SK-N-SH treated with all-trans-retinoic acid at 6 μM for 48 hours (cell line): ENCODE measurements around the gene GPC6.

Experiments used
- ARNTL ChIP-seq: fragments of 450-650 bp; formaldehyde crosslinking; IDR thresholded peaks from 2 replicates; pipeline ENCODE4 v1.5.0; 2020; ENCODE audit warnings: low read depth, mild to moderate bottlenecking, moderate library complexity, borderline replicate concordance
- BACH2 ChIP-seq: fragments of 250-450 bp; sonication (Bioruptor Pico); IDR thresholded peaks from 2 replicates; pipeline ENCODE4 v1.9.0; 2021; ENCODE audit warnings: mild to moderate bottlenecking, borderline replicate concordance
- CREB5 ChIP-seq: fragments of 250-450 bp; sonication (Bioruptor Pico); IDR thresholded peaks from 2 replicates; pipeline ENCODE4 v1.5.1; 2020; ENCODE audit warnings: low read depth, mild to moderate bottlenecking, moderate library complexity
- CSDC2 ChIP-seq: fragments of 250-450 bp; sonication (Bioruptor Pico); IDR thresholded peaks from 2 replicates; pipeline ENCODE4 v1.5.0; 2020; ENCODE audit warnings: mild to moderate bottlenecking, moderate library complexity
- ISL1 ChIP-seq: fragments of 250-450 bp; sonication (Bioruptor Pico); IDR thresholded peaks from 2 replicates; pipeline ENCODE4 v2.1.2; 2022; ENCODE audit warnings: mild to moderate bottlenecking, moderate library complexity
- PPARA ChIP-seq: fragments of 250-450 bp; sonication (Bioruptor Pico); IDR thresholded peaks from 2 replicates; pipeline ENCODE4 v1.5.0; 2020; ENCODE audit warnings: mild to moderate bottlenecking, borderline replicate concordance
- RARB ChIP-seq: fragments of 250-450 bp; sonication (Bioruptor Pico); IDR thresholded peaks from 2 replicates; pipeline ENCODE4 v1.8.0; 2021; ENCODE audit warnings: mild to moderate bottlenecking, moderate library complexity
- TSHZ2 ChIP-seq: fragments of 250-450 bp; sonication (Bioruptor Pico); IDR thresholded peaks from 2 replicates; pipeline ENCODE4 v1.5.0; 2020; ENCODE audit warnings: mild to moderate bottlenecking, moderate library complexity
- ZC3H10 ChIP-seq: fragments of 250-450 bp; sonication (Bioruptor Pico); IDR thresholded peaks from 2 replicates; pipeline ENCODE4 v1.5.1; 2021; ENCODE audit warnings: mild to moderate bottlenecking, moderate library complexity
- ZFP3 ChIP-seq: fragments of 250-450 bp; sonication (Bioruptor Pico); IDR thresholded peaks from 2 replicates; pipeline ENCODE4 v1.5.0; 2020; ENCODE audit warnings: mild to moderate bottlenecking, moderate library complexity
- ZFP30 ChIP-seq: fragments of 450-650 bp; formaldehyde crosslinking; IDR thresholded peaks from 2 replicates; pipeline ENCODE4 v1.5.0; 2022; ENCODE audit warnings: mild to moderate bottlenecking, moderate library complexity
- ZNF8 ChIP-seq: fragments of 450-650 bp; formaldehyde crosslinking; IDR thresholded peaks from 2 replicates; pipeline ENCODE4 v1.5.0; 2020; ENCODE audit warnings: mild to moderate bottlenecking, moderate library complexity
- TF ChIP-seq, protein P1 (sequence below): fragments of 250-450 bp; sonication (Bioruptor Pico); IDR thresholded peaks from 2 replicates; pipeline ENCODE4 v1.8.0; 2020; ENCODE audit warnings: mild to moderate bottlenecking, moderate library complexity, borderline replicate concordance
- TF ChIP-seq, protein P2 (sequence below): fragments of 250-450 bp; sonication (Bioruptor Pico); IDR thresholded peaks from 2 replicates; pipeline ENCODE4 v1.8.0; 2021; ENCODE audit warnings: low read depth, mild to moderate bottlenecking, moderate library complexity, borderline replicate concordance

DNA sequence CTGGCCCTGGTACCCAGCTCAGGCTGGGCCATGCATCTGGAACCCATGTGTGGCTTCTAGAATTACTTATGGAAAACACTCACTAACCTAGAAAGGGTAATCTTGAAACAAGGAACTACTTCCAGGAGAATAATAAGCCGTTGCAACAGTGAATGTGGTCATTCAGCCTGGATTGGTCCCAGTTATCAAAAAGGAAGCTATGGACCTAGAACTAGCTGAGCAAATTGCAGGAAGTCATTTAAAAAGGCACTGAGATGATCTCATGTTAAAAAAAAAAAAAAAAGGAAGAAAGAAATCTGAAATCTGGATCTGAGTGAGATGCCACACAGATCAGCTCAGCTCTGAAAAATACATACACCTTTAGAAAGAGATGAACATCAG, 1193.3 kb downstream of the GPC6 start:
- TF ChIP-seq ZFP3 (CRISPR knock-in tag): no peak
- no peak for TF ChIP-seq CSDC2 (CRISPR knock-in tag)
- TF ChIP-seq PPARA (CRISPR knock-in tag): no peak
- TF ChIP-seq ZFP30: no peak
- TF ChIP-seq ARNTL (CRISPR knock-in tag): no peak
- no peak for TF ChIP-seq CREB5 (CRISPR knock-in tag)
- TF ChIP-seq, protein P1, sequence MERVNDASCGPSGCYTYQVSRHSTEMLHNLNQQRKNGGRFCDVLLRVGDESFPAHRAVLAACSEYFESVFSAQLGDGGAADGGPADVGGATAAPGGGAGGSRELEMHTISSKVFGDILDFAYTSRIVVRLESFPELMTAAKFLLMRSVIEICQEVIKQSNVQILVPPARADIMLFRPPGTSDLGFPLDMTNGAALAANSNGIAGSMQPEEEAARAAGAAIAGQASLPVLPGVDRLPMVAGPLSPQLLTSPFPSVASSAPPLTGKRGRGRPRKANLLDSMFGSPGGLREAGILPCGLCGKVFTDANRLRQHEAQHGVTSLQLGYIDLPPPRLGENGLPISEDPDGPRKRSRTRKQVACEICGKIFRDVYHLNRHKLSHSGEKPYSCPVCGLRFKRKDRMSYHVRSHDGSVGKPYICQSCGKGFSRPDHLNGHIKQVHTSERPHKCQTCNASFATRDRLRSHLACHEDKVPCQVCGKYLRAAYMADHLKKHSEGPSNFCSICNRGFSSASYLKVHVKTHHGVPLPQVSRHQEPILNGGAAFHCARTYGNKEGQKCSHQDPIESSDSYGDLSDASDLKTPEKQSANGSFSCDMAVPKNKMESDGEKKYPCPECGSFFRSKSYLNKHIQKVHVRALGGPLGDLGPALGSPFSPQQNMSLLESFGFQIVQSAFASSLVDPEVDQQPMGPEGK (CRISPR knock-in tag): no peak
- no peak for TF ChIP-seq ZC3H10
- no peak for TF ChIP-seq BACH2 (CRISPR knock-in tag)
- TF ChIP-seq RARB: no peak
- TF ChIP-seq TSHZ2 (CRISPR knock-in tag): no peak
- TF ChIP-seq ISL1 (CRISPR knock-in tag): no peak
- TF ChIP-seq, protein P2, sequence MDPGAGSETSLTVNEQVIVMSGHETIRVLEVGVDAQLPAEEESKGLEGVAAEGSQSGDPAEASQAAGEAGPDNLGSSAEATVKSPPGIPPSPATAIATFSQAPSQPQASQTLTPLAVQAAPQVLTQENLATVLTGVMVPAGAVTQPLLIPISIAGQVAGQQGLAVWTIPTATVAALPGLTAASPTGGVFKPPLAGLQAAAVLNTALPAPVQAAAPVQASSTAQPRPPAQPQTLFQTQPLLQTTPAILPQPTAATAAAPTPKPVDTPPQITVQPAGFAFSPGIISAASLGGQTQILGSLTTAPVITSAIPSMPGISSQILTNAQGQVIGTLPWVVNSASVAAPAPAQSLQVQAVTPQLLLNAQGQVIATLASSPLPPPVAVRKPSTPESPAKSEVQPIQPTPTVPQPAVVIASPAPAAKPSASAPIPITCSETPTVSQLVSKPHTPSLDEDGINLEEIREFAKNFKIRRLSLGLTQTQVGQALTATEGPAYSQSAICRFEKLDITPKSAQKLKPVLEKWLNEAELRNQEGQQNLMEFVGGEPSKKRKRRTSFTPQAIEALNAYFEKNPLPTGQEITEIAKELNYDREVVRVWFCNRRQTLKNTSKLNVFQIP (CRISPR knock-in tag): no peak
- TF ChIP-seq ZNF8: no peak
